GM19324 (cell line): ENCODE results near the gene ATP4A.

ENCODE experiments used
- ATAC-seq: cut with Tn5 transposase; IDR thresholded peaks from one replicate; pipeline ENCODE4 v1.9.1; 2021; ENCODE audit warnings: mild to moderate bottlenecking, moderate library complexity; ENCODE audit not compliant: unreplicated experiment, low FRiP score

The ATP4A gene

DNA sequence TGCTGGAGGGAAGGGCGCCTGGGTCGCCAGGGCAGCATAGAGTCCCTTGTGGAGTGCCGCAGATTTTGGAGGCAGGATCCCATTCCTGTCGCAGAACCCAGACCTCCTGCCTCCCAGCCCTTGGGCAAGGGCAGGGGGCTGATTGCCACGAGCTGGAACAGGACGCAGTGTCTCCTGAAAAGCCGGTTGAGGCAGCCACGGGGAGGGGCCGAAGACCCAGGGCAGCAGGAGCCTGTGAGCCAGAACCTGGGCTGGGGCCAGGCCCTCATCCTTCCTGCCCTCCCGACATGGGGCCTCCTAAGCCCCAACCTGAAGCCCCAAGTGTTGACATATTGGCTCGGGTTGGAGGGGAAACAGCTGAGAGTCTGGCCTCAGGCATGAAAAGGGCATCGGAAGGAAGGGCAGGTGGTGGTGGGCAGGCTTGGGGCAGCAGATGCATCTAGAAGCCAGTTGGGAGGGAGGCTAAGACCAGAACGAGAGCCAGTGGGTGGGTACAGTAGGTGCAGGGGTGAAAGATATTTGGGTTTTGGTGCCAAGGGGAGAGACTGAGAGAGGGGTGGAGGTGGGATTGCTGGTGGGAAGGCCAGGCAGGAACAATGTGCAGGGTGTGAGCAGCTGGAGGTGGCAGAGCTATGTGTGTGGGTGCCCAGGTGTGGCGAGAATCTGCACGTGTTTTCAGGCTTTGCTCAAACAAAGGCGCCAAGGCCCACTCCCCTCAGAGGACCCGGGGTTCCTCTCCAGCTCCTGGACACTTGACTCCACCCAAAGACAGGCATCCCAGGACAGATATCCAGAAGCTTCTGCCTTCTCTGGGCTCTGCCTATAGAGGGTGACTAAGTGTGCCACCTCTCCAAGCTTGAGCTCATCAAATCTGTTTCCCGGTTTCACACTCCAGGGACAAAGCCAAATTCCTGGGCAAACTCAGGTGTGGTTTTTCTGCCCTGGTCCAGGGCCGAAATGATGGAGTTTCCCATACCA, 33.9 kb downstream of the ATP4A start:
- ATAC-seq, result no peak

DNA sequence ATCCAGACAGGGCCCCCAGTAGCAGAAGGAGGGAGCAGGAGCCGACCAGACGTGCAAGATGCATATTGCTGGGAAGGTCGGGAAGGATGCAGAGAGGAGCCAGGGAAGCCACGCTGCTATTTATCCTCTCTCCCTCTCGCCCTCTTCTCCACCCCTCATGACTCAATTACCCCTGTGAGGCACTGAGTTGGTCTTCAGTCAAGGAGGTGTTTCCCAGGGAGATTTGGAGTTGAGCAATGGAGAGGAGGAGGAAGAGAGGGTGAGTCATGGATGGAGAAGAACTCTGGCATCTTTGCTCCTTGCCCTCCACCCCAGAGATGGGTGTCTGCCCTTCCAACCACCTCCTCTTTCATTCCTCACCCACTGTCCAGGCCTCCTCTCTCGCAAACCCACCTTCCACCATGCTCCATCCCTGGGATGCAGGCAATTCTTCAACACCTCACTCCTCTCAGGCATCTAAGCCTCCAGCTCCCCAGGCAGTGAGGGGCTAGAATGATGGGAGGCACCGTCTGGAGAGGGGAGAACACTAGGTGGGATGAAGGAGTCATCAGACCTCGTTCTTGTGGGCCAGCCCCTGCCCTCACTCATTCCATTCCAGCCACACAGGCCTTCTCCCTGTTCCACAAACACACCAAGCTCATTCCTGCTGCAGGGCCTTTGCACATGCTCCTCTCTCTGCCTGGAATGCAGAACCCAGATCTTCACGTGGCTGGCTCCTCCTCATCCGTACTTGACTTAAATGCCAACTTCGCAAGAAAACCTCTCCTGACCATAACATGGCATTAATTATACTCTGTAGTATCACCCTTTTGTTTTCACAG, 35.0 kb downstream of the ATP4A start, which contains the start of gene SBSN:
Gene SBSN, minus strand, starts transcription at position 94 of the 821 bp plus-strand sequence. Its CDS starts 30 bp downstream, at position 64.
- ATAC-seq, result no peak

DNA sequence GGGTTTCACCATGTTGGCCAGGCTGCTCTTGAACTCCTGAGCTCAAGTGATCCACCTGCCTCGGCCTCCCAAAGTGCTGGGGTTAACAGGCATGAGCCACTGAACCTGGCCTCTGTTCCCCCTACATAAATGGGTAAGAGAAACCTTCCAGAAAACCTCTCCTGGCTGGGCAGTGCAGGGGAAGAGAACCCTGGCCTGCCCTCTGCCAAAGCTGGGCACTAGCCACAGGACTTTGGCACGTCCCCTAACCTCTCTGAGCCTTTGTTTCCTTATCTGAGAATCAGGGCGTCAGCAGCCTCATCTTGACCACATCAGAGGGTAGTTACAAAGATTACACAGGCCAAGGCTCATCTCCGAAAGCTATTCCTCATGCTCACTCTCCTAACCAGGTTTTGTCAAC, 37.6 kb downstream of the ATP4A start:
- ATAC-seq, result no peak

DNA sequence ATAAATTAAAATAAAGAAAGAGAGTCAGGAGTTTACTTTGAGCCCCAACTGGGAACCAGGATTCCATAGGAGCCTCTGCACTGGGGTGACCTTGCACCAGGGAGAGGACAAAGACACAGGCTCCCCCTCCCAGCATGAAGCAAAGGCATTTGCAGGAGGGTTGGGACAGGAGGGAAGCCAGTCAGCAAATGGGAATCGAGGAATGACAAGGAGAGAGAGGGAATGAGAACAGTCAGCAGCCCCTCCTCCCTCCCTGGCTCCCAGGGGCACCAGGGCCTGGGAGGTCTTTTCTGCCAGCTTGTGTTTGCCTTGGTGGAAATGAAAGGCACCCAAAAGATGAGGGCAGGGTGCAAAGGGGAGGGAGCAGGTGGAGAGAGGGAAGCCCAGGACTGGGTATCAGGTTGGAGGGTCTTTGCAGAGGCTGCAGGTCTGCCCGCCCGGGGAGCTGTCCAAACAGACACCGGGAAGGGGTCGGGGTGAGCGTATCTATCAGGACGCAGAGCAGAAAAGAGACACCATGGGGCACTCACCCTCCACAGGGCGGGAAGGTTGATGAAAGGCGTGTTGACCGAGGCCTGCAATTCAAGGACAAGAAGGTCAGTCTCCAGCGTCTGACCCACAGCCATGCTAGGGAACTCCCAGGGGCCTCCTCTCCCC, 39.1 kb downstream of the ATP4A start:
- ATAC-seq, result no peak

GRCh38 chr19:35522745-35523327, 40.6 kb downstream of the ATP4A start:
- ATAC-seq, result no peak

DNA sequence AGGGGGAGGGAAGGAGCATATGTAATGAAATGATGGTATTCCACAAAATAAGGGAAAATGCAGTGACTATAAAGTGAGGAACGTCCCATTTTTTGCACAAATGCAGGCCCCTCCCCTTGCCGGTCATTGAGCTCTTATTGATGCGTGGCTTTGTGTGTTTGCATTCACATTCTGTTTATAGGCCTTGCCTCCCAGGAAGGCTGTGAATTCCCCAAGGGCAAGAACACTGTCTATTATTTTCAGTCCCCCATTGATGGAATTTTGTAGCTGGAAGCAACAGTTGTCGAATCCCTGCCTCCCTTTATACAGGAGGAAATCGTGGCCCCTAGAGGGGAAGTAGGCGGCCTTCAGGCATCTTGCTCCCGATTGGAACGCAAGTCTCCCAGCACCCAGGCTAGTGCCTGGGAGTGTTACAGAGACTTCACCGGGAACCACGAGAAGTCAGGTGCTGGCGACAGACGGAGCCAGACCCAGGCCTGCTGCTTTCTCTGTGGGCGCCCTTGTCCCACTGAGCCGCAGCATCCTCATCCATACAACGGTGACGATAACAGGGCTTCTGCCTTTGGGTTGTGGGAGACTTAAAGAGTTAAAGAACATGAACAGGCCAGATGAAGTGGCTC, 42.2 kb downstream of the ATP4A start:
- no peak for ATAC-seq

- ATAC-seq, result no peak
Observed at GRCh38 chr19:35519291-35519690, 44.2 kb downstream of the ATP4A start.

- ATAC-seq, result no peak
Observed at GRCh38 chr19:35518313-35518712, 45.1 kb downstream of the ATP4A start.

- ATAC-seq, result no peak
Observed at GRCh38 chr19:35517342-35517741, 46.1 kb downstream of the ATP4A start.

DNA sequence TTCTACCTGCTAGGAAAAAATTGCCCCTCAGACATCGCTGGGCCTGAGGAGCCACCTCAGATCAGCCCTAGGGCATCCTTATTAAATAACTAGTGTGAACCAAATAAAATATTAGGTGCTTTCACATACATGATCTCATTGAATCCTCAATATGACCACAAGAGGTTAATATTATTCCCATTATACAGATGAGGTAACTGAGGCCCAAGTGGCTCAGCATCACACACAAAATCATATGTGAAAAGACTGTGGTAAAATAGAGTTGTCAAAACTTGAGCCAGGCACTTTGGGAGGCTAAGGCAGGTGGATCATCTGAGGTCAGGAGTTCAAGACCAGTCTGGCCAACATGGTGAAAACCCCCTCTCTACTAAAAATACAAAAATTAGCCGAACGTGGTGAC, 47.1 kb downstream of the ATP4A start:
- ATAC-seq, result no peak

GRCh38 chr19:35514282-35514809, 49.1 kb downstream of the ATP4A start:
- ATAC-seq, result no peak

DNA sequence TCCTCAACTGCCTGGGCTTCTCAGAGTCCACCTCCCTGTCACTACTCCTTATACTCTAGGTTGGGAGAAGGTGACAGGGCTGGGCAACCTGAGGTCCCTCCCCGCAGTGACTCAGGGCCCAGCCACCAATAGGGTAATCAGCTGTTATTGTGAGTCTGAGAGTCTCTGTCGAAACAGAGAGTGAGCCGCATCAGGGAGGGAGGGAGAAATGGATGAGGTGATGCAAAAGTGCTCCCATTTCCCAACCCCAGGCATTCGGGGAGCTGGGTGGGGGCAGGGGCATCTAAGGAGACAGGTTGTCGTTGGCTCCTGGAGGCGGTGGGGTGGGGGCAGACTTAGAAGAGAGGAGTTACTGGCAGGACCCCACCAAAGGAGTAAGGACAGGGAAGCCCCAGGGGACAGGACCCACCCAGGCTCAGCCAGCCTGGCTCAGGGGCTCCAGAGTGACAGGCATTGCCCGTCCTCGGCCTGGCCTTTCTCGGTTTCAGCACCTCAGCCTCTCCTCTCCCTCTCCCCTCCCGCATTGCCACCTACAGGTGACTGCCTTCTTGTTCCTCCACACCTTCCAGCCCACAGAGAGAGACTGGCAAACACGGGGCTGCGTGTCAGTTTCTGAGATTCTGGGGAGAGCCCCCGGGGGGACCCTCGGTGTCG, 49.7 kb downstream of the ATP4A start, which contains the start of gene DMKN:
Gene DMKN, minus strand, starts transcription at position 22 of the 654 bp plus-strand sequence. CDS start 174 bp downstream, outside the sequence.
- ATAC-seq, result no peak

DNA sequence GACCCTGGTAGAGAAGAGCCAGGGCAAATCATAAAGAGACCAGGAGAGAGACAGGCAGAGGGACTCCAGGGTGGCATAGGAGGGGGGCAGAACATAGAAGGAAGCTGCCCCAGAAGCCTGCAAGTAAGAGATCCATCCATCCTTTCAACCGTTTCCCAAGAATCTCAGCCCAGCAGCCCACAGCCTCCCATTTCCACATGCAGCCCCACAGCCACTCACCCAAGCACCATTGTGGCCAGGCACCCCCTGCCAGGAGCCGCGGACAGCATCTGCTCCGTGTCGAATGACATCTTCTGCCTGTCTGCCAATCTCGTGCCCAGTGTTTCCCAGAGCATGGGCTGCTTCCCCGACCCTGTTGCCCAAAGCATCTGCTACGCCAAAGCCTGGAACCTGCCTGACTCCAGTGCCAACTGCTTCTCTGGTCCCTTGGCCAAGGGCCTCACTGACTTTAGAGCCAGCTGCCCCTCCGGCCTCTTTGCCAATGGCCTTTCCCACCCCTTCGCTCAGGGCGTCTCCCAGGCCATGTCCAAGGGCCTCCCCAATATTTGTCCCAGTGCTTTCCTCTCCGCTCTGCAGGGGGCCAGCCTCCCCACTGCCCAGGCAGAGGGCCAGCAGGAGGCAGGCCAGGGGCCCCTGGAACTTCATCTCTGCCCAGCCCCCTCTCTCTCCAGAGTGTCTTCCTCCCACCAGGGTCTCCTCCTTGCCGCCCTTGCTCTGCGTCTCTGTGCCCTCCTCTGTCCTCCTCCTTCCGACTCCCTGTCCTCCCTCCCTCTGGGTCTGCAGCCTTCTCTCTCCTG, 50.4 kb downstream of the ATP4A start:
- no peak for ATAC-seq

GRCh38 chr19:35511337-35511736, 52.1 kb downstream of the ATP4A start:
- no peak for ATAC-seq

GRCh38 chr19:35510626-35510964, 52.9 kb downstream of the ATP4A start:
- ATAC-seq, result no peak

DNA sequence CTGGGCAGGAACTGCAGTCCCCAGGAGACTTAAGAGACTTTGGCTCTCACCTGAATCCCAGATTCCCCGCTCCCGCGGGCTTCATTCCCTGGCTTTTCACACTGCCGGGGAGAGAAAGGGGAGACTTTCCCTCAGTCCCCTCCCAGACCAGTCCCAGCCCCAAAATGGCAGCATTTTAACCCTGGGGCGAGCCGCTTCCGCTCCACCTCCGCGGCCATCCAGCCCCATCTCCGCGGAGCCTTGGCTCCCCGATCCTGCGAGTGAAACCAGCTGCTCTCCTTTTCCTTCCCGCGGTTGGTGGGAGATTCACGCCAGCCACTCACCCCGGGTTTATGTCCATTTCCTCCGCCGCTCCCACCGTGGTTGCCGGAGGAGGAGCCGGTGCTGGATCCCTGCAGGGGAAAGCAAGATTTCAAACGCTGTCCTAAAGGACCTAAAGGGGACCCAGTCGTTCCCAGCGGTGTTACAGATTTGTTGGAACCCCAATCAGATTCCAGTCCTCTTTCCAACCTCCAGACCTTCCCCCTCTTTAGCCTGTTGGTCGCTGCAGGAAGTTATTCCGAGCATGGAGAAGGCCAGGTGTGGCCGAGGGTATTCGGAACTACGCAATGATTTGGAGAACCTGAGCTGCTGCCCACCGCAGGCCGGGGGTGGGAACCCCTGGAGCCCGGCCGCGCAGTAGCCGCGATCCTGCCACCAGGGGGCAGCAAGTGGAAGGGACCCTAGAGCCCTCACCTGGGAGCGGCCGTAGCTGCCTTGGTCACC, 53.4 kb downstream of the ATP4A start:
- no peak for ATAC-seq

GRCh38 chr19:35509018-35509652, 54.3 kb downstream of the ATP4A start:
- no peak for ATAC-seq
